Measurements from ENCODE around the gene GALNT9.
"Not testable (repeated sequence)": the region's sequence is repeated elsewhere in the genome, so short reads cannot be mapped to it uniquely, and the experiment has no call there.

Gene GALNT9

GRCh38 chr12:132295561-132295960 is 33.8 kb downstream of the GALNT9 start:
- not testable (repeated sequence) for DNase-seq (ENCODE audit: low read depth, low spot score)

GRCh38 chr12:132295101-132295526 is 34.3 kb downstream of the GALNT9 start:
- no peak for DNase-seq (ENCODE audit: low read depth, low spot score)

GRCh38 chr12:132294121-132295034 is 35.0 kb downstream of the GALNT9 start:
- DNase-seq (ENCODE audit: low read depth, low spot score): no peak

GRCh38 chr12:132292328-132293319 is 36.8 kb downstream of the GALNT9 start:
- DNase-seq (ENCODE audit: low read depth, low spot score): no peak

GRCh38 chr12:132291402-132292175 is 37.8 kb downstream of the GALNT9 start:
- no peak for DNase-seq (ENCODE audit: low read depth, low spot score)

GRCh38 chr12:132290203-132290540 is 39.2 kb downstream of the GALNT9 start:
- no peak for DNase-seq (ENCODE audit: low read depth, low spot score)

GRCh38 chr12:132289356-132290202 is 39.8 kb downstream of the GALNT9 start:
- DNase-seq (ENCODE audit: low read depth, low spot score): no peak

- no peak for DNase-seq (ENCODE audit: low read depth, low spot score)
These were observed 40.7 kb downstream of the GALNT9 start for GRCh38 chr12:132288516-132289215.

- no peak for DNase-seq (ENCODE audit: low read depth, low spot score)
These were observed 41.8 kb downstream of the GALNT9 start for GRCh38 chr12:132287391-132288238.

- no peak for DNase-seq (ENCODE audit: low read depth, low spot score)
These were observed 42.5 kb downstream of the GALNT9 start for GRCh38 chr12:132286912-132287311.

- DNase-seq (ENCODE audit: low read depth, low spot score): no peak
These were observed 43.3 kb downstream of the GALNT9 start for GRCh38 chr12:132285991-132286681.

- no peak for DNase-seq (ENCODE audit: low read depth, low spot score)
These were observed 44.3 kb downstream of the GALNT9 start for GRCh38 chr12:132284827-132285741.

GRCh38 chr12:132284071-132284826 is 45.1 kb downstream of the GALNT9 start:
- DNase-seq (ENCODE audit: low read depth, low spot score): no peak

- DNase-seq (ENCODE audit: low read depth, low spot score): no peak
These were observed 46.2 kb downstream of the GALNT9 start for GRCh38 chr12:132282950-132283771.

GRCh38 chr12:132282031-132282949 is 47.1 kb downstream of the GALNT9 start:
- no peak for DNase-seq (ENCODE audit: low read depth, low spot score)

Measured in brain pericyte (primary cell).